Fibroblast of skin of back (primary cell): Measurements from ENCODE around the gene KIF17.
A peak's percentile ranks its signal among the peaks of the same experiment; 100 is the strongest.

ENCODE experiments used
- DNase-seq: peaks from one replicate; pipeline ENCODE4 v3.0.0-alpha.2; 2013

Gene KIF17

DNA sequence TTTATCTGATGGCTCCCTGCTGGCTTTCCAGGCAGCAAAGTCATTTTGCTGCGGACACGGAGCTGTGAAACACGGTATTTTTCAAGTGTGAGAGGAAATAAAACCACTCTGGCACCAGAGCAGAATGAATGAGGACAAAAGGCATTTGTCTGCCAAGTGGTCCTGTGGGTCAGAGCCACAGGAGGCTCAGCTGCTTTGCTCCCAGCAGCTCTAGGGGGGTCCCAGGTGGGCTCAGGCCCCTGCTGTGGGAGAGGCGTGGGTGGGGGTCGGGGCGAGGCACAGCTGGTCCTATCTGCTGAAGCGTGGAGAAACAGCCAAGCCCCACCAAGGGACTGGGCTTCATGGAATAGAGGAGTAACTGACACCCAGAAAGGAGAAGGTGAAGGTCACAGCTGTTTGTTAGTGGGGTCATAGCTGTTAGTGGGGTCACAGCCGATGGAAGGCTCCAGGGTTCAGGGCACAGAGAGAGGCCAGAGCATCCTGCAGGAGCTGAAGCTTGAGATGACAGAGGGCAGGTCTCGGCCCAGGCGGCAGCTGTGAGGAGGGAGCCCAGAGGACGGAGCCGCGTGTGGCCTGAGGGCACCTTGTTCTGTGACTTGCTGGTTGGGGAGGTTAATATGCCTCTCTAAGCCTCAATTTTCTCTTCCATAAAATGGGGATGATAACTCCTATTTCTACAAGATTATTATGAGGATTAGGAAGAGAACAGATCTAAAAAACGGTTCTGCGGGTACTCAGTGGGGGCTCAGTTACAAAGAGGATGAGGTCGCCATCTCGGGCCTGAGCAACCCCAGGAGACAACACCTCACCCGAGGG lies 7.1 kb downstream of the KIF17 start:
- no peak for DNase-seq

GRCh38 chr1:20709868-20710267 lies 7.9 kb downstream of the KIF17 start:
- DNase-seq, result no peak

DNA sequence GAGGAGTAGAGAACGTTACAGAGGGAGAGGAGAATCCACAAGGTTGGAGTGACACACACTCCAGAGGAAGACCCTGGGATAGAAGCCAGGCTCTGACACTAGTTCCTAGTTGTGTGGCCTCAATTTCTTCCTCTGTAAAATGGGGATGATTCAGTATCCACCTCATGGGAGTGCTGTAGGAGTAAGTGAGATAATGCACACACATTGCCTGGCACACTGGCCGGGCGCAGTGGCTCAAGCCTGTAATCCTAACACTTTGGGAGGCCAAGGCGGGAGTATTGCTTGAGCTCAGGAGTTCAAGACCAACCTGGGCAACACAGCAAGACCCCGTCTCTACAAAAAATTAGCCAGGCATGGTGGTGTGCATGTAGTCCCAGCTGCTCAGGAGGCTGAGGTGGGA lies 8.9 kb downstream of the KIF17 start:
- DNase-seq, result no peak

- no peak for DNase-seq
Observed at GRCh38 chr1:20708057-20708456, 9.8 kb downstream of the KIF17 start.

GRCh38 chr1:20706841-20707240 lies 11.0 kb downstream of the KIF17 start:
- no peak for DNase-seq

DNA sequence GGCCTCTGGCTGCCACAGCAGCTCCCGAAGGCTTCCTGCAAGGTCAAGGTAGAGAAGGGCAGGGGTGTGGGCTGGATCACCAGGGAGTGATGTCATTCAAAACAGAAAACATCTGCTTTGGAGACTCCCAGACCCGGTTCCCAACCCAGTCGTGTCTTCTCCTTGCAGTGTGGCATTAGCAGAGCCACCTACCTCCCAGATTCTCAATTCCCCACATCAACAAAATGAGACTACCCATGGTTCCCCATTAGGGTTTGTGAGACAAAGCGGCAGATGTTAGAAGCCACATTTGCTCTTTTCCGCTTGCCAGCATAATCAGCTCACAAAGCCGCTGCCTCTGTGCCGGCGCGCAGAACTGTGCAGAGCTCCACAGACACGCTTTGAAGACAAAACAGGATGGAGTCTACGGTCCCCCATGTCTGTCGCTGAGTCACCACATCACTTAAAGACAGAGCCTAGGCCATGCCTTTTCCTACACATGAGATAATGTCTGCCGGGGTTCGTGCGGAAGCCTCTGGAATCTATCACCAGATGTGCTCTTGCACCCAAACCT lies 12.5 kb downstream of the KIF17 start:
- peak; percentile 49 for DNase-seq

DNA sequence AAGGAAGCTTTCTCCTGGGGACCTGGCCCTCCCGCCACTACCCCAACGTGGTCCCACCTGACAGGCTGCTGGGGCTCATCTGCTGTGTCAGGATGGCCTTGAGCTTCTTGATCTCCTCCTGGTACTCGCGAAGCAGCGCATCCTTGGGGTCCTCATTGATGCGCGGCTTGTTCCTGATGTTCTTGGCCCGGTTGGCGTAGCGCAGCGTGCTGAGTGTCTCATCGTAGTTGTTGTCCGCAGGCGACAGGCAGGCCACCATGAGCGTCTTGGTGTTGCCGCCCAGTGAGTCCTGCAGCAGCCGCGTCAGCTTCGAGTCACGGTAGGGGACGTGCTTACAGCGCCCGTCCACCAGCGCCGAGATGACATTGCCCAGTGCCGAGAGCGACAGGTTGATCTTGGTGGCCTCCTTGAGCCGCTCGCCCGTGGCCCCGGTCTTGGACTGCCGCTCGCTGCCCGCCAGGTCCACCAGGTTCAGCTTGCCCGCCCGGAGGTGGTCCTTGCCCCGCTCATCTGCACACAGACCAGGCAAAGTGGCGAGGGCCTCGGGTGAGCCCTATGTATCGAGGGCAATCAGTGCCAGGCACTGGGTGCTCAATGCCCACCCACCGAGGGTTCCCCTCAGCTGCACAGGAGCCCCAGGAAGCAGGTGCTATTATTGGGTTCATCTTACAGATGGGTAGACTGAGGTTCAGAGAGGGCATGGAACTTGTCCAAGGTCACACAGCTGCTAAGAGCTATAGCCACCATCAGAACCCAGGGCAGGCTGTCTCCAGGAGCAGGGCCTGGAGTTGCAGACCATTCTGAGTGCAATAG lies 13.2 kb downstream of the KIF17 start:
- no peak for DNase-seq

- DNase-seq, result no peak
Observed at GRCh38 chr1:20703124-20703756, 14.6 kb downstream of the KIF17 start.

DNA sequence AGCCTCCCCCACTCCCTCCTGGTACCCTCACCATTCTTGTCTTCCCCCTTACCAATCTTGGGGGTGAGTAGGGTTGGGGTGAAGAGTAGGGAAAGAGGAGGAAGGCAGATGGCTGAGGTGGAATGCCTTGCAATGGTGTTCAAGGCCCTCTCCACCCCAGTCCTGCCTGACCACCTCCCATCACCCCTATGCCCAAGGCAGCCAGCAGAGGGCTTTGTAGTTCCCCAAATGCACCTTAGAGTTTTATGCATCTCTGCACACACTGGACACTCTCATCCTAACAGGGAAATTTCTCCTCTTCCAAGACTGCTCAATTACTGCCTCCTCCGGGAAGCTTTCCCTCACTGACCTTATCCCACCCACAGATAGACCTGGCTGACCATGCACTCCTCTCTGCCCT lies 15.4 kb downstream of the KIF17 start:
- no peak for DNase-seq

- no peak for DNase-seq
Observed at GRCh38 chr1:20701847-20702246, 16.0 kb downstream of the KIF17 start.

DNA sequence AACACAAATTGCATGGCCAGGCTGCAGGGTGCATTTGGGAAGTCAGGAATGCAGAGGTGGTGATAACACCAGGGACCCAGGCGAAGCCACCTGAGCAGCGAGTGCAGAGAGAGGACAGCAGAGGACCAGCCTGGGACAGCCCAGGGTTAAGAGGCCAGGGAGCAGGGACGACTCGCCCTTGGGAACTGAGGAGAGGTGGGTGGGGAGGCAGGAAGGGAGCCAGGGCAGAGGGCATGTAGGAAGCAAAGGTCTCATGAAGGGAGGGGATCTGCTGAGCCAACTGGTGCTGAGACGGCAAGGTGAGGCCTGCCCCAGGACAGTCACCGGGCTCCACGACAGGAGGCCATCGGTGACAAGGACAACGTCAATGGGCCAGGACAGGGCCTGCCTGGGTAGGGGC lies 16.4 kb downstream of the KIF17 start:
- DNase-seq, result no peak

DNA sequence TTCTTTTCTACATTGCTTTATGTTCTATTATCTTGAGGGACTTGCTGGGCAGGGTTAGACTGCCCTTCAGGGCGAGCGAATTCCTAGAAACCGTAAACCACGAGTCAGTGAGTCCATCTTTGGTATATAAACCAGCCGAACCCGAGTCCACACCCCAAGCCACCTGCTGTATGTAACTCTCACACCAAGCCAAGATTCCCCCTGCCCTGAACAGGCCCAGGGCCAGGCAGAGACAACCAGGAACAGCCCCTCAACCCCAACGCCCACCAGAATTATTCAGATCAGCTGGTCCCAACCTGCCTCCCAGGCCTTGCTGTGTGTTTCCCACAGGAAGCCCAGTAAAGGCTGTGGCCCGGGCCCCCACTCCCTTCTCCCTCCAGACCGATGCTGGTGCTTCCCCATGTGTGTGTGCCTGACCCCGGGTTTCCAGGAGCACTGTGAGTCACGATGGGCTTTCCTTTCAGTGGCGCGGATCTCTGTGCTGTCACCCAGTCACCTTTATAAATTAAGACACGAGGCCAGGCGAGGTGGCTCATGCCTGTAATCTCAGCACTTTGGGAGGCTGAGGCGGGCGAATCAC lies 17.1 kb downstream of the KIF17 start:
- no peak for DNase-seq

DNA sequence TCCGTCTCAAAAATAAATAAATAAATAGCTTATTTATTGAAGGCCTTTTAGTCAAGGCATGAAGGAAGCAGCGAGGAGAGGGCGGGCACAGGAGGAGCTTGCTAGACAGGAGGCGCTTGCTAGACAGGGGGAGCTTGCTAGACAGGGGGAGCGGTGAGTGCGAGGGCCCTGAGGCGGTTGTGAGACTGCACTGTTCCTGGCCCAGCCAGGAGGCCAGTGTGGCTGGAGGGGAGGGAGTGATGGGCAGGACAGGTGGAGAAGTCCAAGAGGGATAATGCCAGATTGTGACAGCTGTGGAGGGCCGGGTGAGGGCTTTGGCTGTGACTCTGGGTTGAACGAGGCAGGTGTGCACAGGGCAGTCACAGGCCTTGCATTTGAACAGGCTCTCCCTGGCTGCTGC lies 18.2 kb downstream of the KIF17 start:
- no peak for DNase-seq

DNA sequence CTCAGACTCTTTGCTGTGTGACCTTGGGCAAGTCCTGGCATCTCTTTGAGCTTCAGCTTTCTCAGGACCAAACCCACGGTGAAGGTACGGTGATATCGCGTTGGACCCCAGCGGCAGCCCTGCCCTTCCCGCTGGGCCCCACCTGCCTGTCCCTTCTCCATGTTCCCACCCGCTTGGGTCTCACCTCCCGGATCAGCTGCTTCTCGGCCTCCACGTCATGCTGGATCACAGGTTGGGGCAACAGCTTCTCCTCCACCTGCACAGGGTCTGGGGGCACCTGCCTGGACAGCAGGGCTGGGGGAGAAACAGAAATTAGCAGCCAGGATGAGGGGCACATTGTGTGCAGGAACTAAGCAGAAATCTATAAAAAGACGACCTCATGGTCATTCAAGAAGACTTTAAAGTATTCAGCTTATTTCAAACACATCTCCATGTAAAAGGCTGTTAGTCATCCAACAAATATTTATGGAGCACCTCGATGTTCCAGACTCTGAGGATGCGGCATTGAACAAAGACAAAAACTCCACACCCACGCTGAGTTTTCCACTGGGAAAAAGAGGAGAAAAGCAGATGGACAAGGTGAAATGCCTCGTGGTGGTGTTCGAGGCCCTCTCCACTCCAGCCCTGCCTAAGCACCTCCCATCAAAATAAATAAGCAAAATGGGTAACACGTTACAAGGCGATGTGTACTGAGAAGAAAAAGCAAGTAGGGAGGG lies 19.5 kb downstream of the KIF17 start:
- DNase-seq, result peak; percentile 85

DNA sequence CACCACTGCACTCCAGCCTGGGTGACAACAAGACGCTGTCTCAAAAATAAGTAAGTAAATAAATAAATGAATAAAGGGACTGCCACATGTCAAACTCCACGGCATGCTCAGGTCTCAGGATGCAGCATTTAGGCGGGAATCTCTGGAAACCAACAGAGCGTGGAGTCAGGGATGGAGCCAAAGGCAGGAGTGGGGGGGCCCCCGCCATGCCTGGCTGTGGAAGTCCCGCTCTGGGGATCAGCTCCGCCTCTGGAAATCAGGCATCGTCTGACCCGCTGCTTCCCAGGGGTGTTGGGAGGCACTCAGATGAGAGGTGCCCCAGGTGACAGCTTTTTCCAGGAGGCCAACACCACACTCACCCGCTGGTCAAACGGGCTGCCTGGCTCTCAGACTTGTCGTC lies 20.2 kb downstream of the KIF17 start:
- DNase-seq, result no peak

GRCh38 chr1:20696397-20697333 lies 21.1 kb downstream of the KIF17 start:
- DNase-seq, result peak; percentile 95

GRCh38 chr1:20695515-20695914 lies 22.3 kb downstream of the KIF17 start:
- no peak for DNase-seq

DNA sequence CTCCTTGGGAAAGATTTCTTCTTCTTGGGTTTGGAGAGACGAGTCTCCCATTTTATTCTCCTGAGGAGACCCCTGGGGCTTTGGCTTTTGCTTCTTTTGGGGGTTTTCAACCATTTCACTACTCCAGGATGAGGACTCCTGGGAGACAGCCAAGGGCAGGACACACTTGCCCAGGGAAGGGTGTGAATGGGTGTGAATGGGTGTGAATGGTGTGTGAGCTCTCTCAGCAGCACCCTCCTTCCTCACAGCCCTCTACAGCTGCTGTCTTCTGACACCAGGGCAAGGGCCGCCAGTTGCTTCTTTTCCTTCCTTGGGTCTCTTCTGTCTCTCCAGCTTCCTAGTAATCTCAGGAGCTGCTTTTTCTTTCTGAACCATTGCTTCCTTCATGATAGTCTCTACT lies 24.2 kb downstream of the KIF17 start:
- DNase-seq, result no peak

DNA sequence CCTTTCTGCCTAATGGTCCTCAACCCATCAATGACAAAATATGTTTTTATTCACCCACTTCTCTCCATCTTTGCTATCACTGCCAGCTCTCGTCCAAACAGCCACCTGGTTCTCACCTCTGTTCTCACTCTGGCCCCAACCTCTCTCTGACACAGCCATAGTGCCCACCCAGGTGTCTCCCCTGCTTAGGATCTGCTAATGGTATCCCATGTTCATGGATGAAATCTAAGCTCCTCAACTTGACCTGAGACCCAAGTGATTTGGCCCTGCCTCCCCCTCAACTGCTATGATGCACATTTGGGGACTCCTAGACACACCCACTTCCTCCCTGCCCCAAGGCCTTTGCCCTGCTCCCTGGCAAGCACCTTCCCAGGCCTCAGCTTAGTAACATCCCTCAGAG lies 25.9 kb downstream of the KIF17 start:
- DNase-seq, result no peak

GRCh38 chr1:20689645-20690056 lies 28.2 kb downstream of the KIF17 start:
- no peak for DNase-seq
